MV-4-11 (cell line): ENCODE data around the gene PCDHB11.
"Not testable (repeated sequence)": the region's sequence is repeated elsewhere in the genome, so short reads cannot be mapped to it uniquely, and the experiment has no call there.

Experiments used
- DNase-seq: peaks from one replicate; lab custom pipeline; 2025; lab: John Stamatoyannopoulos, UW

Gene PCDHB11

GRCh38 chr5:141241496-141241895 lies 42.1 kb downstream of the PCDHB11 start:
- no peak for DNase-seq

GRCh38 chr5:141245250-141245717 lies 45.9 kb downstream of the PCDHB11 start, which contains the start of gene PCDHB15:
PCDHB15 (plus strand) TSS chr5:141245395; CDS start chr5:141245579, 184 bp downstream.
- DNase-seq = no peak

GRCh38 chr5:141246971-141247370 lies 47.5 kb downstream of the PCDHB11 start:
- not testable (repeated sequence) for DNase-seq

GRCh38 chr5:141247434-141247833 lies 48.0 kb downstream of the PCDHB11 start:
- not testable (repeated sequence) for DNase-seq

GRCh38 chr5:141250576-141250975 lies 51.1 kb downstream of the PCDHB11 start:
- DNase-seq = no peak
